MM.1S (cell line): Measurements from ENCODE around the gene CORO1C.

Experiments used
- DNase-seq: peaks from one replicate; pipeline ENCODE4 v3.0.0-alpha.2; 2015
- H2AFZ ChIP-seq: fragments of 300-600 bp; sonication (generic); 2 replicates; pipeline ENCODE4 v1.6.0; 2016; ENCODE audit warnings: antibody characterized with exemption, low read length
- H3F3A ChIP-seq: fragments of 300-600 bp; sonication (generic); 2 replicates; pipeline ENCODE4 v1.6.1; 2016; ENCODE audit warnings: mild to moderate bottlenecking, antibody characterized with exemption, low read length, moderate library complexity, mixed read lengths; ENCODE audit not compliant: insufficient read depth
- H3K27ac ChIP-seq: fragments of 300-600 bp; sonication (generic); 2 replicates; pipeline ENCODE4 v1.5.1; 2016; ENCODE audit warnings: mild to moderate bottlenecking, low read length
- H3K27me3 ChIP-seq: fragments of 300-600 bp; sonication (generic); replicated peaks from 2 replicates; pipeline ENCODE4 v1.6.0; 2016; ENCODE audit warnings: low read length; ENCODE audit not compliant: insufficient read depth
- H3K36me3 ChIP-seq: fragments of 300-600 bp; sonication (generic); replicated peaks from 2 replicates; pipeline ENCODE4 v1.6.1; 2016; ENCODE audit warnings: mild to moderate bottlenecking, low read length, mixed read lengths; ENCODE audit not compliant: insufficient read depth
- H3K4me1 ChIP-seq: fragments of 300-600 bp; sonication (generic); 2 replicates; pipeline ENCODE4 v1.6.1; 2016; ENCODE audit warnings: low read length, mixed read lengths
- H3K4me2 ChIP-seq: fragments of 300-600 bp; sonication (generic); 2 replicates; pipeline ENCODE4 v1.6.0; 2016; ENCODE audit warnings: low read depth, low read length
- H3K4me3 ChIP-seq: fragments of 300-600 bp; sonication (generic); 2 replicates; pipeline ENCODE4 v1.5.1; 2016; ENCODE audit warnings: low read length, mixed read lengths
- H3K79me2 ChIP-seq: fragments of 300-600 bp; sonication (generic); 2 replicates; pipeline ENCODE4 v1.6.1; 2016; ENCODE audit warnings: mixed run types, low read length, mixed read lengths
- H3K9ac ChIP-seq: fragments of 300-600 bp; sonication (generic); 2 replicates; pipeline ENCODE4 v1.6.1; 2016; ENCODE audit warnings: low read length, mixed read lengths
- H3K9me2 ChIP-seq: fragments of 300-600 bp; sonication (generic); replicated peaks from 2 replicates; pipeline ENCODE4 v1.6.1; 2016; ENCODE audit warnings: mild to moderate bottlenecking, low read length, mixed read lengths; ENCODE audit not compliant: insufficient read depth
- H3K9me3 ChIP-seq: fragments of 300-600 bp; sonication (generic); replicated peaks from 2 replicates; pipeline ENCODE4 v1.6.1; 2016; ENCODE audit warnings: mild to moderate bottlenecking, low read length, mixed read lengths; ENCODE audit not compliant: insufficient read depth
- H4K20me1 ChIP-seq: fragments of 300-600 bp; sonication (generic); 2 replicates; pipeline ENCODE4 v1.6.1; 2016; ENCODE audit warnings: mild to moderate bottlenecking, low read length, moderate library complexity, mixed read lengths; ENCODE audit not compliant: insufficient read depth
- CTCF ChIP-seq: fragments of 300-600 bp; sonication (generic); IDR thresholded peaks from 2 replicates; pipeline ENCODE4 v1.5.1; 2016; ENCODE audit warnings: antibody characterized with exemption, low read length, mixed read lengths
- EZH2 ChIP-seq: fragments of 300-600 bp; sonication (generic); optimal IDR thresholded peaks from 2 replicates; pipeline ENCODE3; 2017; ENCODE audit warnings: low read depth, mild to moderate bottlenecking, antibody characterized with exemption, low read length, mixed read lengths
- EZH2phosphoT487 ChIP-seq: fragments of 300-600 bp; sonication (generic); IDR thresholded peaks from 2 replicates; pipeline ENCODE4 v1.6.1; 2018; ENCODE audit warnings: antibody characterized with exemption, low read length

Gene CORO1C

DNA sequence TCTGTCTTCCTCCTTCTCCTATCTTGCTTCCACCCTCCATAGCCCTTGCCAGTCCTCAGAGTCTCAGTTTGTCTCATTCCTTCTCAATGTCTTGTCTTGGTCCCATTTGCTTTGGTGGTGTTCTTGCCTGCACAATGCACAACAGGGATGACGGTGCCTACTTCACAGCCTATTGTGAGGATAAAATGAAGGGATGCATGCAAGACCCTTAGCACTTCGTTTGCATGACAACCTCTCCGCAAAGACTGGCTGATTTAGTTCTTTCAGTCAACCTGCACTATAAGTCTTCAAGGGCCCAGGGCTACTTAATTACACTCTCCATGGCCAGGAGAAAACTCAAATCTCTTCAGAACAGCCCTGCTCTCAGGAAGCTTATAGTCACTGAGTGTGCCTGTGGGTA lies 106.1 kb downstream of the CORO1C start:
- TF ChIP-seq EZH2phosphoT487 = no peak
- peaks cover 62% of the 10 kb centered on the region for H3K4me1 ChIP-seq
- H3K4me2 ChIP-seq = no peak overlapping the region
- no peak overlapping the region for H3K4me3 ChIP-seq
- no peaks in the 10 kb centered on the region for H3K9me2 ChIP-seq
- no peaks in the 10 kb centered on the region for H3K9me3 ChIP-seq
- H3K27me3 ChIP-seq = no peaks in the 10 kb centered on the region
- peak overlapping the region; percentile 29; the same call in 1 of the 2 replicates for H3K27ac ChIP-seq
- peaks cover 49% of the 10 kb centered on the region for H3F3A ChIP-seq
- H3K79me2 ChIP-seq = peaks cover 98% of the 10 kb centered on the region
- H2AFZ ChIP-seq = no peak overlapping the region
- no peak for DNase-seq
- H4K20me1 ChIP-seq = peaks cover 4% of the 10 kb centered on the region; the same call in 1 of the 2 replicates
- peaks cover 10% of the 10 kb centered on the region; the same call in 1 of the 2 replicates for H3K36me3 ChIP-seq
- no peak overlapping the region for H3K9ac ChIP-seq

DNA sequence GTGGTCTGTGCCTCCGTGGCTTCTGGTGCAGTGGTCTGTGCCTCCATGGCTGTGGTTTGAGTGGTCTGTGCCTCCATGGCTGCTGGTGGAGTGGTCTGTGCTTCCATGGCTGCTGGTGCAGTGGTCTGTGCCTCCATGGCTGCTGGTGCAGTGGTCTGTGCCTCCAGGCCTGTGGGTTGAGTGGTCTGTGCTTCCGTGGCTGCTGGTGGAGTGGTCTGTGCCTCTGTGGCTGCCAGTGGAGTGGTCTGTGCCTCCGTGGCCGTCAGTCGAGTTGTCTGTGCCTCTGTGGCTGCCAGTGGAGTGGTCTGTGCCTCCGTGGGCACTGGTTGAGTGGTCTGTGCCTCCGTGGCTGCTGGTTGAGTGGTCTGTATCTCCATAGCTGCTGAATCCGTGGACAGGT lies 107.7 kb downstream of the CORO1C start:
- no peaks in the 10 kb centered on the region for H3K9me2 ChIP-seq
- H3K4me2 ChIP-seq = no peak overlapping the region
- H3K9me3 ChIP-seq = no peaks in the 10 kb centered on the region
- H3K27ac ChIP-seq = peak overlapping the region; percentile 29; the same call in 1 of the 2 replicates
- no peak overlapping the region for H3K9ac ChIP-seq
- peaks cover 4% of the 10 kb centered on the region; the same call in 1 of the 2 replicates for H4K20me1 ChIP-seq
- no peaks in the 10 kb centered on the region for H3K27me3 ChIP-seq
- H3K79me2 ChIP-seq = peaks cover 90% of the 10 kb centered on the region
- peaks cover 10% of the 10 kb centered on the region; the same call in 1 of the 2 replicates for H3K36me3 ChIP-seq
- no peak overlapping the region for H3K4me3 ChIP-seq
- DNase-seq = no peak
- no peak overlapping the region for H2AFZ ChIP-seq
- peaks cover 61% of the 10 kb centered on the region for H3K4me1 ChIP-seq
- TF ChIP-seq EZH2phosphoT487 = no peak
- TF ChIP-seq CTCF = no peak
- peaks cover 48% of the 10 kb centered on the region for H3F3A ChIP-seq

- Histone ChIP-seq H2AFZ (no peak overlapping the region), H3K4me1 (peaks cover 61% of the 10 kb centered on the region), H3K27me3 (no peaks in the 10 kb centered on the region), H3K79me2 (peaks cover 89% of the 10 kb centered on the region), H3K27ac (peak overlapping the region; percentile 29; the same call in 1 of the 2 replicates), H3K9ac (no peak overlapping the region), H4K20me1 (peaks cover 4% of the 10 kb centered on the region; the same call in 1 of the 2 replicates), H3K4me3 (no peak overlapping the region), H3K4me2 (no peak overlapping the region), H3F3A (peaks cover 49% of the 10 kb centered on the region), H3K9me3 (no peaks in the 10 kb centered on the region), H3K9me2 (no peaks in the 10 kb centered on the region), H3K36me3 (peaks cover 10% of the 10 kb centered on the region; the same call in 1 of the 2 replicates)
- DNase-seq = no peak
- TF ChIP-seq EZH2phosphoT487 (no peak), EZH2 (no peak), CTCF (no peak)
Measured at GRCh38 chr12:108622921-108623514, 108.3 kb downstream of the CORO1C start.

DNA sequence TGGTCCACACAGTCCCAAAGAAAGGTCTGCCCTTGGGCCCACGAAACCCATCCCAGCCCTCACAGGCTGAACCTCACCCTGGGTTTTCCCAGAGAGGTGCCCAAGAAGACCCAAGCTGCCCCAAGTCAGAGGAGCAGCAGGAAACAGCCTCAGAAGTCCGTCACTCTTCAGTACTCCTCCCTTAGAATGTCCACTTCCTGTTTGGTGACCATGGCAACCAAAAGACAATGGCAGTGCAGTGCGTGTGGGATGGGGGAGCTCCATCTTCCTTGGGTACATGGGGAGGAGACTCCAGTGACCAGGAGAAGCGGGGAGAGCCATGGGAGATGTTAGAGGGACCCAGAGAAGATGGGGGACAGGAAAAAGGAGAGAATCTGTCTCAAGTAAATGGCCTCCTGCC lies 108.9 kb downstream of the CORO1C start:
- H3K9me3 ChIP-seq = no peaks in the 10 kb centered on the region
- peaks cover 4% of the 10 kb centered on the region; the same call in 1 of the 2 replicates for H4K20me1 ChIP-seq
- H2AFZ ChIP-seq = no peak overlapping the region
- DNase-seq = no peak
- H3K9me2 ChIP-seq = no peaks in the 10 kb centered on the region
- H3K9ac ChIP-seq = no peak overlapping the region
- peaks cover 49% of the 10 kb centered on the region for H3F3A ChIP-seq
- TF ChIP-seq CTCF (no peak), EZH2 (no peak), EZH2phosphoT487 (no peak)
- peaks cover 83% of the 10 kb centered on the region for H3K79me2 ChIP-seq
- no peak overlapping the region for H3K4me2 ChIP-seq
- no peaks in the 10 kb centered on the region for H3K27me3 ChIP-seq
- H3K4me3 ChIP-seq = no peak overlapping the region
- H3K4me1 ChIP-seq = peaks cover 61% of the 10 kb centered on the region
- peaks cover 10% of the 10 kb centered on the region; the same call in 1 of the 2 replicates for H3K36me3 ChIP-seq
- H3K27ac ChIP-seq = peak overlapping the region; percentile 29; the same call in 1 of the 2 replicates
